RWPE1 (cell line): Measurements from ENCODE around the gene ZNF281.
A peak's percentile ranks its signal among the peaks of the same experiment; 100 is the strongest.
"Not testable (repeated sequence)": the region's sequence is repeated elsewhere in the genome, so short reads cannot be mapped to it uniquely, and the experiment has no call there.

Source experiments
- CTCF ChIA-PET: fragments of 350-600 bp; sonication (Branson Sonifier 250); formaldehyde crosslinking; extraction: SDS; loops from one replicate; lab custom pipeline; 2021; lab: Yijun Ruan, JAX
- POLR2A ChIA-PET: fragments of 400-600 bp; formaldehyde crosslinking; extraction: SDS; loops from one replicate; lab custom pipeline; 2020; ENCODE audit warnings: antibody characterized with exemption; ENCODE audit not compliant: low non-redundant PET; lab: Yijun Ruan, JAX
- DNase-seq: peaks from one replicate; pipeline ENCODE4 v3.0.0; 2012; ENCODE audit warnings: low spot score
- H3K27ac ChIP-seq: fragments of 450-650 bp; 2 replicates; pipeline ENCODE4 v1.5.1; 2017
- CTCF ChIP-seq: fragments of 450-650 bp; conservative IDR thresholded peaks from 2 replicates; pipeline ENCODE4 v1.5.1; 2017; ENCODE audit warnings: low read depth, mild to moderate bottlenecking

Gene ZNF281

GRCh38 chr1:200423235-200423634 lies 13.4 kb upstream of the ZNF281 start:
- DNase-seq: no peak
- ChIA-PET CTCF (interaction anchor here (0.6 kb wide), 1 partner anchor 92 kb away, joined by 4 read pairs; no protein-coding TSS in a partner anchor), POLR2A (no interaction called here)
- TF ChIP-seq CTCF: no peak
- H3K27ac ChIP-seq: no peak overlapping the region

GRCh38 chr1:200422211-200422610 lies 12.4 kb upstream of the ZNF281 start:
- DNase-seq: no peak
- no peak overlapping the region for H3K27ac ChIP-seq
- no peak for TF ChIP-seq CTCF
- ChIA-PET CTCF (interaction anchor here (0.7 kb wide), 1 partner anchor 1807 kb away, joined by 5 read pairs; no protein-coding TSS in a partner anchor), POLR2A (no interaction called here)

- CTCF ChIA-PET: interaction anchor here (0.7 to 1.0 kb wide), 5 partner anchors 10 to 710 kb away, joined by 3 to 6 read pairs (median 4); no protein-coding TSS in a partner anchor
- peak; percentile 92 for DNase-seq
- POLR2A ChIA-PET: interaction anchor here (0.7 kb wide), 1 partner anchor 52 kb away, joined by 3 read pairs; no protein-coding TSS in a partner anchor
- H3K27ac ChIP-seq: peak overlapping the region; percentile 89
- TF ChIP-seq CTCF: no peak
Measured at GRCh38 chr1:200415789-200416593, 6.2 kb upstream of the ZNF281 start.

GRCh38 chr1:200415227-200415626 lies 5.4 kb upstream of the ZNF281 start:
- POLR2A ChIA-PET: no interaction called here
- TF ChIP-seq CTCF: no peak
- H3K27ac ChIP-seq: no peak overlapping the region
- CTCF ChIA-PET: interaction anchor here (1.0 kb wide), 1 partner anchor 21 kb away, joined by 3 read pairs; no protein-coding TSS in a partner anchor
- DNase-seq: no peak

GRCh38 chr1:200414657-200415056 lies 4.8 kb upstream of the ZNF281 start:
- CTCF ChIA-PET: interaction anchor here (0.6 kb wide), 2 partner anchors 193 to 312 kb away, joined by 3 read pairs; no protein-coding TSS in a partner anchor
- H3K27ac ChIP-seq: peak overlapping the region; percentile 72
- TF ChIP-seq CTCF: no peak

GRCh38 chr1:200413766-200414165 lies 3.9 kb upstream of the ZNF281 start:
- POLR2A ChIA-PET, H3K27ac ChIP-seq, CTCF ChIA-PET, DNase-seq: not testable (repeated sequence)

More at GRCh38 chr1:200414657-200415056, 4.8 kb upstream of the ZNF281 start:
- POLR2A ChIA-PET: no interaction called here
- no peak for DNase-seq
